CD4-positive, alpha-beta T cell treated with Interleukin-21 for 1 hour (primary cell): ENCODE measurements around the gene CTTNBP2NL.
"Not testable (repeated sequence)": the region's sequence is repeated elsewhere in the genome, so short reads cannot be mapped to it uniquely, and the experiment has no call there.

Experiments used
- DNase-seq: peaks from one replicate; pipeline ENCODE4 v3.0.0-alpha.2; 2020

The CTTNBP2NL gene

GRCh38 chr1:112466078-112466660, 70.2 kb downstream of the CTTNBP2NL start:
- peak; percentile 87 for DNase-seq

- not testable (repeated sequence) for DNase-seq
Observed at GRCh38 chr1:112470324-112470723, 74.3 kb downstream of the CTTNBP2NL start.

- no peak for DNase-seq
Observed at GRCh38 chr1:112470966-112471365, 75.0 kb downstream of the CTTNBP2NL start.

- DNase-seq: no peak
Observed at GRCh38 chr1:112472142-112472541, 76.1 kb downstream of the CTTNBP2NL start.

- no peak for DNase-seq
Observed at GRCh38 chr1:112477550-112477949, 81.5 kb downstream of the CTTNBP2NL start.

- no peak for DNase-seq
Observed at GRCh38 chr1:112478314-112478713, 82.3 kb downstream of the CTTNBP2NL start.

- not testable (repeated sequence) for DNase-seq
Observed at GRCh38 chr1:112486063-112486462, 90.0 kb downstream of the CTTNBP2NL start.

- DNase-seq: not testable (repeated sequence)
Observed at GRCh38 chr1:112487686-112488085, 91.7 kb downstream of the CTTNBP2NL start.

- DNase-seq: no peak
Observed at GRCh38 chr1:112488141-112488540, 92.1 kb downstream of the CTTNBP2NL start.

- DNase-seq: no peak
Observed at GRCh38 chr1:112492076-112492475, 96.1 kb downstream of the CTTNBP2NL start.

- DNase-seq: no peak
Observed at GRCh38 chr1:112493351-112493750, 97.3 kb downstream of the CTTNBP2NL start.

- DNase-seq: no peak
Observed at GRCh38 chr1:112496290-112496689, 100.3 kb downstream of the CTTNBP2NL start.

- DNase-seq: peak; percentile 52
Observed at GRCh38 chr1:112501810-112502641, 106.0 kb downstream of the CTTNBP2NL start.

GRCh38 chr1:112502826-112503225, 106.8 kb downstream of the CTTNBP2NL start:
- DNase-seq: no peak

- DNase-seq: no peak
Observed at GRCh38 chr1:112504001-112504660, 108.1 kb downstream of the CTTNBP2NL start.

- no peak for DNase-seq
Observed at GRCh38 chr1:112504661-112505399, 108.8 kb downstream of the CTTNBP2NL start.

- no peak for DNase-seq
Observed at GRCh38 chr1:112505400-112505785, 109.4 kb downstream of the CTTNBP2NL start.

- no peak for DNase-seq
Observed at GRCh38 chr1:112505878-112506277, 109.9 kb downstream of the CTTNBP2NL start.

- DNase-seq: no peak
Observed at GRCh38 chr1:112506306-112506705, 110.3 kb downstream of the CTTNBP2NL start.

- DNase-seq: no peak
Observed at GRCh38 chr1:112506731-112507130, 110.7 kb downstream of the CTTNBP2NL start.

GRCh38 chr1:112507336-112507735, 111.3 kb downstream of the CTTNBP2NL start:
- DNase-seq: no peak

- DNase-seq: peak; percentile 25
Observed at GRCh38 chr1:112507921-112508277, 111.9 kb downstream of the CTTNBP2NL start.
